Breast epithelium (tissue), 4 donors: ENCODE results near the gene GPX3. TPM values are rescaled to one million over a fixed set of nuclear protein-coding genes. Genes with fewer than 3 reads are reported as not detected.

ENCODE experiments used
- DNase-seq, 2 donors: peaks; one replicate each; pipeline ENCODE4 v3.0.0-alpha.2; 2019; ENCODE audit warnings: low spot score in 2 of 2
- H3K27ac ChIP-seq, 2 donors: fragments of 200-600 bp; sonication (generic) in 1 of 2; one replicate each; pipeline ENCODE4 v1.5.1; 2016 to 2019; ENCODE audit warnings: mild to moderate bottlenecking in 1 of 2
- H3K27me3 ChIP-seq, 2 donors: fragments of 200-600 bp; sonication (generic) in 1 of 2; one replicate each; pipeline versions ENCODE4 v1.5.1 to v1.6.0; 2017 to 2019; ENCODE audit warnings: control low read depth in 1 of 2, mild to moderate bottlenecking in 1 of 2
- H3K36me3 ChIP-seq: fragments of 200-600 bp; one replicate; pipeline ENCODE4 v1.5.1; 2019
- H3K4me1 ChIP-seq, 2 donors: fragments of 200-600 bp; sonication (generic); one replicate each; pipeline ENCODE4 v1.5.1; 2016 to 2019; ENCODE audit warnings: control low read depth in 1 of 2
- H3K4me3 ChIP-seq, 3 donors: fragments of 200-600 bp; sonication (generic); 1 replicate in 2 of 3; 2 replicates in 1 of 3; pipeline ENCODE4 v1.5.1; 2016 to 2019; ENCODE audit warnings: mild to moderate bottlenecking in 3 of 3, moderate library complexity in 2 of 3
- H3K9me3 ChIP-seq, 2 donors: fragments of 200-600 bp; sonication (generic) in 1 of 2; one replicate each; pipeline ENCODE4 v1.5.1; 2016 to 2019; ENCODE audit warnings: control low read depth in 1 of 2
- CTCF ChIP-seq, 3 donors: fragments of 450-650 bp; IDR thresholded peaks; one replicate each; pipeline ENCODE4 v1.5.1; 2016 to 2017; ENCODE audit warnings: antibody characterized with exemption in 3 of 3, mild to moderate bottlenecking in 3 of 3, moderate library complexity in 3 of 3
- POLR2A ChIP-seq: fragments of 450-650 bp; IDR thresholded peaks from one replicate; pipeline ENCODE4 v1.6.1; 2016; ENCODE audit warnings: antibody characterized with exemption, mild to moderate bottlenecking, moderate library complexity
- POLR2AphosphoS5 ChIP-seq, 3 donors: sonication (generic); formaldehyde crosslinking; IDR thresholded peaks; one replicate each; pipeline ENCODE4 v1.6.1; 2017; ENCODE audit warnings: antibody characterized with exemption in 3 of 3
- intact Hi-C: fragments of 100-400 bp; cut with DNase I; formaldehyde crosslinking; loops from one replicate; pipeline ENCODE4 v1.15.1; 2023; ENCODE audit warnings: low total_unique reads
- total RNA-seq, 3 donors: library from RNA; depleted of rRNA; stranded (reverse); fragments of >200 nt; gene quantifications; one replicate each; pipeline ENCODE4 v1.1.0, GENCODE V29; 2016

GPX3 gene
- total RNA-seq, 3 donors from 2014 or later: 1,215 to 5,290 (median 2,830) TPM

GRCh38 chr5:151052836-151053235 lies 32.4 kb downstream of the GPX3 start:
- no peaks in the 10 kb centered on the region for H3K9me3 ChIP-seq
- intact Hi-C loops: loop anchor here (2.0 kb wide), 1 partner anchor 56 kb away; no protein-coding TSS in a partner anchor
- no peak overlapping the region for H3K4me3 ChIP-seq
- no peak for DNase-seq
- no peaks in the 10 kb centered on the region for H3K4me1 ChIP-seq
- H3K27me3 ChIP-seq: no peaks in the 10 kb centered on the region
- TF ChIP-seq POLR2A (no peak), CTCF (IDR thresholded peaks at IDR 0.05) (no peak), POLR2AphosphoS5 (IDR thresholded peaks at IDR 0.05) (no peak)
- no peaks in the 10 kb centered on the region for H3K36me3 ChIP-seq
- no peak overlapping the region for H3K27ac ChIP-seq

- TF ChIP-seq POLR2AphosphoS5 (IDR thresholded peaks at IDR 0.05) (no peak), POLR2A (no peak), CTCF (IDR thresholded peaks at IDR 0.05) (no peak)
- H3K27me3 ChIP-seq: no peaks in the 10 kb centered on the region
- no peak overlapping the region for H3K27ac ChIP-seq
- H3K4me1 ChIP-seq: no peaks in the 10 kb centered on the region
- H3K9me3 ChIP-seq: no peaks in the 10 kb centered on the region
- DNase-seq: no peak
- intact Hi-C loops: loop anchor here (2.0 kb wide), 1 partner anchor 55 kb away; no protein-coding TSS in a partner anchor
- no peak overlapping the region for H3K4me3 ChIP-seq
- no peaks in the 10 kb centered on the region for H3K36me3 ChIP-seq
Observed at GRCh38 chr5:151053796-151054462, 33.5 kb downstream of the GPX3 start.

DNA sequence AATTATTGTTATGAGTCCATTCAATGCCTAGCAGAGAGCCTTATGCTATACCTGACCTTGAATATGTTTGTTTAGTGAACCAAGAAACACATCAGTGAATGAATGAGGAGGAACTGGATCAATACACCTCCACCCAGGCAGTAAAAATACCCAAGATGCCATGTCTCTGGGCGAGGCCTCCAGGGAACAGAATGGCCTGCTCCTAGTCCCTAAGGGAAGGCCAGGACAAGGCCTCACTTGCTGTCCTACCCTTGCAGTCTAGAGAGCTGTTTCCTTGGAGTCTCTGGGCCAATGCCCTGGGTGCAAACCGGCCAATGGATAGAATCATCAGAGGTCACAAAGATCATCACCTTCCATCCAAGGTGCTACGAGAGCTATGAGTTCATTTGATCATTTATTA lies 34.3 kb downstream of the GPX3 start:
- Histone ChIP-seq H3K4me3 (no peak overlapping the region), H3K36me3 (no peaks in the 10 kb centered on the region), H3K27ac (no peak overlapping the region)

DNA sequence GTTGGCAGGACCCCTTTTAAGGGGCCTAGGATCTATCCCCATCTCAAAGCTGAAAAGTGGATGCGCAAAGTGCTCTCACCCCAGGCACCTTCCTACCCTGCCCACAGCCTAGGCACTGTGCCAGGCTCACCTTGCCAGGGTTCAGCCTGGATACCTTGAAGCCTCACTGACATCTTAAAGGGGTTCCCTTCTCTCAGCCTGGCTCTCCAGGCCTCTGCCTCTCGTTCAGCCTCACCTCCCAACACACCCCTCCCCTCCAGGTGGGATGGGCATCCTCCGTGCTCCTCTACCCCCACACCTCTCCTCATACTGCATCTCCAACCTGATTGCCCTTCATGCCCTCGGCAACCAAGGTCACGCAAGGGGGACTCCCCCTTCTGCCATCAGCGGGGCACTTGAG lies 34.9 kb downstream of the GPX3 start:
- no peak for DNase-seq
- no peaks in the 10 kb centered on the region for H3K4me1 ChIP-seq
- TF ChIP-seq POLR2AphosphoS5 (IDR thresholded peaks at IDR 0.05): no peak
- no peak for TF ChIP-seq CTCF (IDR thresholded peaks at IDR 0.05)
- no peak for TF ChIP-seq POLR2A
- no peaks in the 10 kb centered on the region for H3K36me3 ChIP-seq
- intact Hi-C loops: no loop called here
- no peaks in the 10 kb centered on the region for H3K27me3 ChIP-seq
- no peak overlapping the region for H3K27ac ChIP-seq
- no peaks in the 10 kb centered on the region for H3K9me3 ChIP-seq
- no peak overlapping the region for H3K4me3 ChIP-seq

More for the DNA sequence above, 34.3 kb downstream of the GPX3 start:
- Histone ChIP-seq H3K4me1 (no peaks in the 10 kb centered on the region), H3K27me3 (no peaks in the 10 kb centered on the region), H3K9me3 (no peaks in the 10 kb centered on the region)
- no peak for DNase-seq
- intact Hi-C loops: no loop called here
- TF ChIP-seq POLR2AphosphoS5 (IDR thresholded peaks at IDR 0.05): no peak
- TF ChIP-seq CTCF (IDR thresholded peaks at IDR 0.05): no peak
- no peak for TF ChIP-seq POLR2A

DNA sequence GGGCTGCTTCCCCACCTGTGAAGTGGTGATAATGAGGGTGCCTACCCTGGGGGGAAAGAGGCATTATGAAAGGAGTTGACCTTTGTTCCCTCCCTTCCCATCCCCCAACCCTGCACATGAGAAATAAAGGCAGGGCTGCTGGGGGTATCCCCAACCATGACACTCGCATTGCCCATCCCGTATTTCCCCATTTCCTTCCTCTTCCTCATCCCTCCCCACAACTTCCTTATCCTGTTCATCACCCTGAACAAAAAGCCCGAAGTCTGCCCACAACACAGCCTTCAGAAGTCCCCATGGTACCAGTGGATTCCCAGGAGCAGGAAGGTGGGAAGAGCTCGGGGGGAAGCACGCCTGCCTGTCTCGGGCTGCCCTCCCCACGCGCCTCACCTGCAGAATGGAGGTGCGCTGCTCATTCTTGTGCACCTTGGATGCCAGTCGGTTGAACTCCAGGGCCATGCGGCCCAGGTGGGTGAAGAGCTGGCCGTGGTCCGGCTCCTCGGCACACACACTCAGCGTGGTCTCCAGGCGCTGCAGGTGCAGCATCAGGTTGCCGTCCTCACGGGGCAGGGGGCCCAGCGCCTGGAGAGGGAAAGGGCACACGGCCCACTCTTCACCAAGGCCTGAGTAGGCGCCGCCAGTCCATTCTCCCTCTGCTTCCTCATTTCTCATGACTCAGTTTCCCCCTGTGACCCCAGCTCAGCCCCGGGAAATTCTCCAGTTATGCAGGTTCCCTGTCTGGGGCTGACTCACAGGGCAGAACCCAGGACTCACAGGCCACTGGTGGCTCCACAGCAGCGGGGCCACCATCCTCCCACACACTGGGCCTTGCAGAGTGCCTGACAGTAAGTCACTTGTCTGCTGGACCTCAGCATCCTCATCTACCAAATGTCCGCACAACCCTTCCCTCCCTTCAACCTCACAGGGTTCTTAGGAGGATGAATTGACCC lies 36.3 kb downstream of the GPX3 start:
- no peaks in the 10 kb centered on the region for H3K27me3 ChIP-seq
- no peaks in the 10 kb centered on the region for H3K4me1 ChIP-seq
- no peak overlapping the region for H3K4me3 ChIP-seq
- H3K36me3 ChIP-seq: no peaks in the 10 kb centered on the region
- intact Hi-C loops: no loop called here
- DNase-seq: no peak
- no peak overlapping the region for H3K27ac ChIP-seq
- no peaks in the 10 kb centered on the region for H3K9me3 ChIP-seq
- no peak for TF ChIP-seq CTCF (IDR thresholded peaks at IDR 0.05)
- TF ChIP-seq POLR2AphosphoS5 (IDR thresholded peaks at IDR 0.05): no peak
- no peak for TF ChIP-seq POLR2A
